ENCODE results near the gene ZBTB5.
A peak's percentile ranks its signal among the peaks of the same experiment; 100 is the strongest.

Gene ZBTB5

DNA sequence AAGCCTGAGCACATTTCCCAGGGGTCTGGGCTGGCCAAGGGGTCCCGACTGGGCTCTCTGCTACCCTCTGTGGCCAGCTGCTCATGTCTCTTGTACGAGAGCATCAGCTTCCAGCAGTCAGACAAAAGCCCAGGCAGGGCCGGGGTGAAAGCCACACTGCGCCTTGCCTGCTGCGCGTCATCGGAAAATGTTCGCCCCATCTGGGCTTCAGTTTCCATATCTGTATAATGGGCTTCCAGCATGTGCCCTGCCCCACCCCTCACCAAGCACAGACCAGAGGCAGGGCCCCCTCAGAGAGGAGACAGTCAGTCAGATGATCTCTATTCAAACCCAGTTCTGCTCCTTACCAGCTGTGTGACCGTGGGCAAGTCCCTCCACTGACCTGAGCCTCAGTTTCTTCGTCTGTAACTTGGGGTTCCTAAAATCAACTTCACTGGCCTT, 50.7 kb downstream of the ZBTB5 start:
- Histone ChIP-seq H3K4me2 (ENCODE audit: low read depth, low read length, poor library complexity, severe bottlenecking) (no peak overlapping the region), H3K9me3 (ENCODE audit: insufficient read depth, low read length) (no peaks in the 10 kb centered on the region), H3F3A (ENCODE audit: insufficient read depth) (peaks cover 48% of the 10 kb centered on the region), H3K9me2 (replicated peaks; ENCODE audit: insufficient read depth, low read length) (no peaks in the 10 kb centered on the region), H3K79me2 (ENCODE audit: insufficient read depth, low read length) (peaks cover 20% of the 10 kb centered on the region), H3K36me3 (ENCODE audit: low read length) (no peaks in the 10 kb centered on the region), H3K9ac (ENCODE audit: low read length) (peak overlapping the region; percentile 30; the same call in 1 of the 2 replicates), H3K27me3 (ENCODE audit: low read length) (no peaks in the 10 kb centered on the region), H3K4me3 (ENCODE audit: insufficient read depth, low read length, poor library complexity, severe bottlenecking) (no peak overlapping the region), H2AFZ (ENCODE audit: low read depth, low read length, severe bottlenecking) (no peak overlapping the region), H4K20me1 (ENCODE audit: low read depth, low read length) (no peaks in the 10 kb centered on the region), H3K27ac (ENCODE audit: low read depth, low read length) (peak overlapping the region; percentile 93)
- TF ChIP-seq, protein P1, sequence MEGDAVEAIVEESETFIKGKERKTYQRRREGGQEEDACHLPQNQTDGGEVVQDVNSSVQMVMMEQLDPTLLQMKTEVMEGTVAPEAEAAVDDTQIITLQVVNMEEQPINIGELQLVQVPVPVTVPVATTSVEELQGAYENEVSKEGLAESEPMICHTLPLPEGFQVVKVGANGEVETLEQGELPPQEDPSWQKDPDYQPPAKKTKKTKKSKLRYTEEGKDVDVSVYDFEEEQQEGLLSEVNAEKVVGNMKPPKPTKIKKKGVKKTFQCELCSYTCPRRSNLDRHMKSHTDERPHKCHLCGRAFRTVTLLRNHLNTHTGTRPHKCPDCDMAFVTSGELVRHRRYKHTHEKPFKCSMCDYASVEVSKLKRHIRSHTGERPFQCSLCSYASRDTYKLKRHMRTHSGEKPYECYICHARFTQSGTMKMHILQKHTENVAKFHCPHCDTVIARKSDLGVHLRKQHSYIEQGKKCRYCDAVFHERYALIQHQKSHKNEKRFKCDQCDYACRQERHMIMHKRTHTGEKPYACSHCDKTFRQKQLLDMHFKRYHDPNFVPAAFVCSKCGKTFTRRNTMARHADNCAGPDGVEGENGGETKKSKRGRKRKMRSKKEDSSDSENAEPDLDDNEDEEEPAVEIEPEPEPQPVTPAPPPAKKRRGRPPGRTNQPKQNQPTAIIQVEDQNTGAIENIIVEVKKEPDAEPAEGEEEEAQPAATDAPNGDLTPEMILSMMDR (IDR thresholded peaks at IDR 0.05; ENCODE audit: insufficient read depth, low read length, poor library complexity, severe bottlenecking): no peak
- TF ChIP-seq EZH2phosphoT487 (conservative IDR thresholded peaks at IDR 0.05; ENCODE audit: low read length): no peak

DNA sequence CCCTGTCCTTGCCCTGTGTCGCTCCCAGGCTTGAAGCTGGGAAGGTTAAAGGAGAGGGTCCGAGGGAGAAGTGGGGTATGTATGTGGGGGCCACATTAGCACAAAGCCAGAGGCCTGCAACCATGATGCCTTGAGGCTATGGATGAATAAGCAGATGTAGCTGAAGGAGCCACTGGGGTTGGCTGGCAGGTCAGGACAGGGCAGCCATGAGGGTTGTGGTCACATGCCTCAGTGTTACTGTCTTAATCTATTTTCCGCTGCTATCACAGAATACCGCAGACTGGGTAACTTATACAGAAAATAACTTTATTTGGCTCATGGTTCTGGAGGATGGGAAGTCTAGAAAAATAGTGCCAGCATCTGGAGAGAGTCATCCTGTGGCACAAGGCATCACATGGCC, 51.9 kb downstream of the ZBTB5 start:
- no peak for TF ChIP-seq EZH2phosphoT487 (conservative IDR thresholded peaks at IDR 0.05; ENCODE audit: low read length)
- TF ChIP-seq, protein P1 (IDR thresholded peaks at IDR 0.05; ENCODE audit: insufficient read depth, low read length, poor library complexity, severe bottlenecking): no peak
- H3K9ac ChIP-seq (ENCODE audit: low read length): peak overlapping the region; percentile 82
- no peaks in the 10 kb centered on the region for H4K20me1 ChIP-seq (ENCODE audit: low read depth, low read length)
- peak overlapping the region; percentile 93 for H3K27ac ChIP-seq (ENCODE audit: low read depth, low read length)
- no peaks in the 10 kb centered on the region for H3K9me2 ChIP-seq (replicated peaks; ENCODE audit: insufficient read depth, low read length)
- no peaks in the 10 kb centered on the region for H3K9me3 ChIP-seq (ENCODE audit: insufficient read depth, low read length)
- no peak overlapping the region for H2AFZ ChIP-seq (ENCODE audit: low read depth, low read length, severe bottlenecking)
- no peak overlapping the region for H3K4me3 ChIP-seq (ENCODE audit: insufficient read depth, low read length, poor library complexity, severe bottlenecking)
- H3K79me2 ChIP-seq (ENCODE audit: insufficient read depth, low read length): peaks cover 20% of the 10 kb centered on the region
- peaks cover 56% of the 10 kb centered on the region for H3F3A ChIP-seq (ENCODE audit: insufficient read depth)
- no peaks in the 10 kb centered on the region for H3K27me3 ChIP-seq (ENCODE audit: low read length)
- H3K36me3 ChIP-seq (ENCODE audit: low read length): no peaks in the 10 kb centered on the region
- peak overlapping the region; percentile 74 for H3K4me2 ChIP-seq (ENCODE audit: low read depth, low read length, poor library complexity, severe bottlenecking)

DNA sequence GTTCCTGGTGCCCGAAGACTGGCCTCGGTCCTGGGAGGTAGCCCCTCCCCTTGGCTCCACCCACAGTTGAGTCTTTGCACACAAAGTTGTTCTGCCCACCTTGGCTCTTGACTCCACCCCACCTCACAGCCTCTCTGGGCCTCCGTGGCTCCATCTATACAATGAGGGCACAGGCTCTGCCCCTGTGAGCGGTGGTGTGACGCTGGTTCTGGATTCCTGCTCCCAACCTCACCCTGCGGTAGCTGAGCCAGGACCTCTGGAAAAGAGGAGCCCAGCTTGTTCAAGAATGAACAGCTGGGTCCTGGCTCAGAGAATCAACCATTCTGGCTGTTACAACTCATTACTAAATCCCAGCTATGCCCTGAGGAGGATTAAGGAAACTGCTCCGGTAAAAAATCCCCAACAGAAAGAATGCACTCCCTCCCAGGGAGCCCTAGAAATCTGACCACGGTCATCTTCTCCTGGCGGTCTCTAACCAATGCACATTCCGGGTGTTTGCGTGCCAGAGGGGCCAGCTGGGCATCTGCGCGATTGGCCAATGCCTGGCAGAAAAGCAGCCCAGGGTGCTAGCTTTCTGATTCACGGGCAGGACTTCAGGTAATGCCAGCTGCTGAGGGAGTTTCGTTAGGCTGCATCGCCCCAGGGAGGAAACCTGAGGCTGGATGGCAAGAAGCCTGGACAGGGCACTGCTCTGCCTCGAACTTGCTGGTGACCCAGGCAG, 52.7 kb downstream of the ZBTB5 start:
- Histone ChIP-seq H3K4me3 (ENCODE audit: insufficient read depth, low read length, poor library complexity, severe bottlenecking) (peak overlapping the region; percentile 33), H3K4me2 (ENCODE audit: low read depth, low read length, poor library complexity, severe bottlenecking) (peak overlapping the region; percentile 74), H3K27ac (ENCODE audit: low read depth, low read length) (peak overlapping the region; percentile 93), H3K9me3 (ENCODE audit: insufficient read depth, low read length) (no peaks in the 10 kb centered on the region), H4K20me1 (ENCODE audit: low read depth, low read length) (no peaks in the 10 kb centered on the region), H2AFZ (ENCODE audit: low read depth, low read length, severe bottlenecking) (no peak overlapping the region), H3K79me2 (ENCODE audit: insufficient read depth, low read length) (peaks cover 27% of the 10 kb centered on the region), H3F3A (ENCODE audit: insufficient read depth) (peaks cover 63% of the 10 kb centered on the region), H3K27me3 (ENCODE audit: low read length) (no peaks in the 10 kb centered on the region), H3K9me2 (replicated peaks; ENCODE audit: insufficient read depth, low read length) (no peaks in the 10 kb centered on the region), H3K36me3 (ENCODE audit: low read length) (no peaks in the 10 kb centered on the region), H3K9ac (ENCODE audit: low read length) (peak overlapping the region; percentile 82)
- no peak for TF ChIP-seq EZH2phosphoT487 (conservative IDR thresholded peaks at IDR 0.05; ENCODE audit: low read length)
- TF ChIP-seq, protein P1 (IDR thresholded peaks at IDR 0.05; ENCODE audit: insufficient read depth, low read length, poor library complexity, severe bottlenecking): no peak
